ENCODE results near the gene TMEM217.
A peak's percentile ranks its signal among the peaks of the same experiment; 100 is the strongest.

Gene TMEM217

GRCh38 chr6:37232430-37233017 lies 25.4 kb downstream of the TMEM217 start:
- Histone ChIP-seq H2AFZ (ENCODE audit: low read length) (no peak overlapping the region), H3K9me2 (ENCODE audit: low read depth, low read length) (no peaks in the 10 kb centered on the region), H3K4me3 (ENCODE audit: low read depth, low read length, poor library complexity, severe bottlenecking) (no peak overlapping the region), H3K9me3 (ENCODE audit: low read length) (no peaks in the 10 kb centered on the region), H3K36me3 (ENCODE audit: insufficient read depth, low read length) (no peaks in the 10 kb centered on the region), H3K27me3 (ENCODE audit: insufficient read depth, low read length) (no peaks in the 10 kb centered on the region), H3K79me2 (ENCODE audit: insufficient read depth, low read length) (no peaks in the 10 kb centered on the region), H3K9ac (ENCODE audit: low read length) (no peak overlapping the region), H3K4me1 (ENCODE audit: insufficient read depth, low read length, severe bottlenecking) (no peaks in the 10 kb centered on the region), H3F3A (ENCODE audit: insufficient read depth, low read length) (no peaks in the 10 kb centered on the region), H3K4me2 (ENCODE audit: low read length) (no peak overlapping the region), H4K20me1 (ENCODE audit: insufficient read depth, low read length) (no peaks in the 10 kb centered on the region), H3K27ac (ENCODE audit: low read depth, low read length, poor library complexity, severe bottlenecking) (no peak overlapping the region)
- TF ChIP-seq CTCF (IDR thresholded peaks at IDR 0.05; ENCODE audit: low read length): no peak
- no peak for TF ChIP-seq EZH2 (IDR thresholded peaks at IDR 0.05; ENCODE audit: borderline replicate concordance, low read length)

- H2AFZ ChIP-seq (ENCODE audit: low read length): no peak overlapping the region
- no peak overlapping the region for H3K27ac ChIP-seq (ENCODE audit: low read depth, low read length, poor library complexity, severe bottlenecking)
- no peak overlapping the region for H3K9ac ChIP-seq (ENCODE audit: low read length)
Measured at GRCh38 chr6:37230104-37230503, 27.8 kb downstream of the TMEM217 start.

GRCh38 chr6:37225350-37226169 lies 32.4 kb downstream of the TMEM217 start:
- Histone ChIP-seq H2AFZ (ENCODE audit: low read length) (peak overlapping the region; percentile 74; the same call in 1 of the 2 replicates), H3K27ac (ENCODE audit: low read depth, low read length, poor library complexity, severe bottlenecking) (no peak overlapping the region)
- no peak for TF ChIP-seq EZH2 (IDR thresholded peaks at IDR 0.05; ENCODE audit: borderline replicate concordance, low read length)
- no peak for TF ChIP-seq CTCF (IDR thresholded peaks at IDR 0.05; ENCODE audit: low read length)

More at GRCh38 chr6:37230104-37230503, 27.8 kb downstream of the TMEM217 start:
- Histone ChIP-seq H3F3A (ENCODE audit: insufficient read depth, low read length) (no peaks in the 10 kb centered on the region), H3K79me2 (ENCODE audit: insufficient read depth, low read length) (no peaks in the 10 kb centered on the region), H3K4me1 (ENCODE audit: insufficient read depth, low read length, severe bottlenecking) (no peaks in the 10 kb centered on the region), H3K36me3 (ENCODE audit: insufficient read depth, low read length) (no peaks in the 10 kb centered on the region), H4K20me1 (ENCODE audit: insufficient read depth, low read length) (no peaks in the 10 kb centered on the region), H3K27me3 (ENCODE audit: insufficient read depth, low read length) (no peaks in the 10 kb centered on the region), H3K9me3 (ENCODE audit: low read length) (no peaks in the 10 kb centered on the region), H3K4me2 (ENCODE audit: low read length) (no peak overlapping the region), H3K9me2 (ENCODE audit: low read depth, low read length) (no peaks in the 10 kb centered on the region), H3K4me3 (ENCODE audit: low read depth, low read length, poor library complexity, severe bottlenecking) (no peak overlapping the region)
- no peak for TF ChIP-seq EZH2 (IDR thresholded peaks at IDR 0.05; ENCODE audit: borderline replicate concordance, low read length)
- TF ChIP-seq CTCF (IDR thresholded peaks at IDR 0.05; ENCODE audit: low read length): no peak

More at GRCh38 chr6:37225350-37226169, 32.4 kb downstream of the TMEM217 start:
- no peaks in the 10 kb centered on the region for H3K9me3 ChIP-seq (ENCODE audit: low read length)
- H3K4me1 ChIP-seq (ENCODE audit: insufficient read depth, low read length, severe bottlenecking): peaks cover 16% of the 10 kb centered on the region
- no peak overlapping the region for H3K9ac ChIP-seq (ENCODE audit: low read length)
- H3K36me3 ChIP-seq (ENCODE audit: insufficient read depth, low read length): no peaks in the 10 kb centered on the region
- H3K27me3 ChIP-seq (ENCODE audit: insufficient read depth, low read length): no peaks in the 10 kb centered on the region
- H3K9me2 ChIP-seq (ENCODE audit: low read depth, low read length): no peaks in the 10 kb centered on the region
- H3F3A ChIP-seq (ENCODE audit: insufficient read depth, low read length): no peaks in the 10 kb centered on the region
- H3K4me3 ChIP-seq (ENCODE audit: low read depth, low read length, poor library complexity, severe bottlenecking): no peak overlapping the region
- no peak overlapping the region for H3K4me2 ChIP-seq (ENCODE audit: low read length)
- no peaks in the 10 kb centered on the region for H3K79me2 ChIP-seq (ENCODE audit: insufficient read depth, low read length)
- H4K20me1 ChIP-seq (ENCODE audit: insufficient read depth, low read length): no peaks in the 10 kb centered on the region

Data from OCI-LY1 (cell line).